Rectal smooth muscle tissue (tissue), 1 donor: Measurements from ENCODE around the gene DNM1.
"Not testable (repeated sequence)": the region's sequence is repeated elsewhere in the genome, so short reads cannot be mapped to it uniquely, and the experiment has no call there.

ENCODE experiments used
- H3K27ac ChIP-seq: one replicate; pipeline ENCODE4 v1.7.0; 2013; ENCODE audit warnings: low read depth, low read length, inconsistent platforms
- H3K27me3 ChIP-seq: one replicate; pipeline ENCODE4 v1.7.0; 2013; ENCODE audit warnings: low read length; ENCODE audit not compliant: control insufficient read depth, insufficient read depth
- H3K36me3 ChIP-seq: one replicate; pipeline ENCODE4 v1.7.0; 2013; ENCODE audit warnings: low read length; ENCODE audit not compliant: control insufficient read depth, insufficient read depth
- H3K4me1 ChIP-seq: one replicate; pipeline ENCODE4 v1.7.0; 2013; ENCODE audit warnings: low read length; ENCODE audit not compliant: control insufficient read depth, insufficient read depth
- H3K4me3 ChIP-seq: one replicate; pipeline ENCODE4 v1.7.0; 2013; ENCODE audit warnings: low read length
- H3K9ac ChIP-seq: one replicate; pipeline ENCODE4 v1.7.0; 2013; ENCODE audit warnings: low read length

Gene DNM1

GRCh38 chr9:128164307-128164885, 38.8 kb upstream of the DNM1 start:
- Histone ChIP-seq H3K36me3 (peaks cover 35% of the 10 kb centered on the region), H3K27me3 (no peaks in the 10 kb centered on the region), H3K27ac (no peak overlapping the region), H3K9ac (no peak overlapping the region), H3K4me3 (no peak overlapping the region), H3K4me1 (peaks cover 4% of the 10 kb centered on the region)

- Histone ChIP-seq H3K9ac (no peak overlapping the region), H3K4me3 (no peak overlapping the region), H3K27ac (no peak overlapping the region), H3K36me3 (peaks cover 40% of the 10 kb centered on the region), H3K27me3 (no peaks in the 10 kb centered on the region), H3K4me1 (no peaks in the 10 kb centered on the region)
These were observed 37.0 kb upstream of the DNM1 start for GRCh38 chr9:128166169-128166568.

DNA sequence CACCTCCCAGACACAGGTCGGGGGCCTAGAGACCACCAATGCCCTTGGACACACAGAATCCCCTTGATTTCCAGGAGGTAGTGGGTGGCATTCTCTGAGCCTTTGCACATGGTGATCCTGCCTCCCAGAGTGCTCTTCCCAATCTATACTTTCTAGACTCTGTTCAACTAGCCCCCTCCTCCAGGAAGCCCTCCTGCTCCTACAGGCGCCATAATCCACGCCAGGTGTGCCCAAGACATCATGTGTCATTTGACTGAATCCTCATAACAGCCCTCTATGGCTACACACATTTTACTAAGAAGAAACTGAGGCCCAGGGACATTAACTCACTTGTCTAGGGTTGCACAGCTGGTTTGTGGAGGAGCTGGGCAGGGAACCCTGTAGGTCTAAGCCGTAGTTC, 36.0 kb upstream of the DNM1 start:
- no peak overlapping the region for H3K9ac ChIP-seq
- no peaks in the 10 kb centered on the region for H3K27me3 ChIP-seq
- no peak overlapping the region for H3K4me3 ChIP-seq
- no peaks in the 10 kb centered on the region for H3K4me1 ChIP-seq
- peaks cover 40% of the 10 kb centered on the region for H3K36me3 ChIP-seq
- H3K27ac ChIP-seq = no peak overlapping the region

DNA sequence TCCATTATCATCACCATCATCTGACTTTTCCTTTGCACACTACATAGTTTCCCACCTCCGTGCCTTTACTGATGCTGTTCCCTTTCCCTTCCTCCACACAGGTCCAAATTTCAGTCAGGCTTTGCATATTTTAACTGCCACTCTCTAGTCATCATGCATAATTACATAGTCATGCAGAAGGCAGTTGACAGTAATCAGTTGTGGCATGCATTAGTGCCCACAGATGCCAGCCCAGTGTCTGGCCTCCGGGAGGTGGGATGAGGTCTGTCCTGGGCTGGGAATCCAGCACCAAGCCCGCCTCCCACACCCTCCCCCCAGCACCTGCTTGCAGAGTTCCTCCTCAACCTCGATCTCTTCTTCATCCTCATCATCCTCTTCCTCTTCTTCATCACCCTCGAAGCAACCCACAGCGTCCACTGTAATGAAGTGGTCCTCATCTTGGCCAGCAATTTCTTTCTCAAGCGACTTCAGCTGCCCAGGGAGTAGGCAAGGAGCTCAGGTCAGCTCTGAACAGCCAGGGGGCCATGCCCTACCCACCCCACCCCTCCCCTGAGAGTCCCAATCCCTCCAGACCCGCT, 34.4 kb upstream of the DNM1 start:
- Histone ChIP-seq H3K4me1 (no peaks in the 10 kb centered on the region), H3K36me3 (peaks cover 37% of the 10 kb centered on the region), H3K27me3 (no peaks in the 10 kb centered on the region), H3K4me3 (no peak overlapping the region), H3K9ac (no peak overlapping the region), H3K27ac (no peak overlapping the region)

DNA sequence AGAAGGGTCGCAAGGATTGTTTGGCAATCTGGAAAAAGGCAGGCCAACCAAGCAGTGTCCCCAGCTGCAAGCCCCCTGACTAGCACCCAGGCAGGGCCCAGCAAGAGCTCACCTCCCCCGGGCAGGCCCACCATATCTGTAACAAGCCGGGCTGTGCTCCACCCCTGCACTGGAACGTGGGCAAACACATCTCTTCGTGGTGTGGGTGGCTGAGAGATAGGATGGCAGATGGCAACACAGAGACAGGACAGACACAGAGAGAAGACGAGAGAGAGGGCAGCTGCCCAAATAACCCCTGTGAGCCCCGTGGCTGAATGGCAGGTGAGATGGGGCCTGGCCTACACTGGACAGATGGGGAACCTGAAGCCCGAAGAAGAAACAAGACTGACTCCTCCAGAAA, 33.7 kb upstream of the DNM1 start:
- H3K27ac ChIP-seq = no peak overlapping the region

DNA sequence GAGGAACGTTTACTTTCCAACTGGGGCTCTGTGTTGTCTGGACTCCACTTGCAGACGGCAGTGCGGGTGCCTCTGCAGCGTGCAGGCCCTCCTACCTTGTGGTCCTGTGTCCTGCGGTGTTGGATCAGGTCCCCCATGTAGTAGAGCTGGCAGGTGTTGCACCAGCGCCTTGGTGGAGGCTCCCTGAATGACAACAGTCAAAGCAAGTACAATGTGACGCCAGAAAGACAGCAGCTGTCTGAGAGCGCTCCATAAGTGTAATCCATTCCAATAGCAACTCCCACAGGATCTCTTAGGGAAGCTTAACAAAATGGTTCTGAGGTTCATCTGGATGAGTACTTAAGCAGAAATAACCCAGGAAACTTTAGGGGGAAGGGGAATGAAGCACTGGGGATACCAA, 33.3 kb upstream of the DNM1 start:
- no peak overlapping the region for H3K9ac ChIP-seq
- H3K4me1 ChIP-seq = no peaks in the 10 kb centered on the region
- H3K27me3 ChIP-seq = no peaks in the 10 kb centered on the region
- no peak overlapping the region for H3K27ac ChIP-seq
- peaks cover 38% of the 10 kb centered on the region for H3K36me3 ChIP-seq
- H3K4me3 ChIP-seq = no peak overlapping the region

More for the DNA sequence above, 33.7 kb upstream of the DNM1 start:
- no peaks in the 10 kb centered on the region for H3K27me3 ChIP-seq
- H3K36me3 ChIP-seq = peaks cover 38% of the 10 kb centered on the region
- H3K9ac ChIP-seq = no peak overlapping the region
- H3K4me3 ChIP-seq = no peak overlapping the region
- H3K4me1 ChIP-seq = no peaks in the 10 kb centered on the region

GRCh38 chr9:128174062-128174461, 29.1 kb upstream of the DNM1 start:
- no peak overlapping the region for H3K4me3 ChIP-seq
- H3K4me1 ChIP-seq = no peaks in the 10 kb centered on the region
- no peak overlapping the region for H3K27ac ChIP-seq
- peaks cover 48% of the 10 kb centered on the region for H3K36me3 ChIP-seq
- no peaks in the 10 kb centered on the region for H3K27me3 ChIP-seq
- H3K9ac ChIP-seq = no peak overlapping the region

DNA sequence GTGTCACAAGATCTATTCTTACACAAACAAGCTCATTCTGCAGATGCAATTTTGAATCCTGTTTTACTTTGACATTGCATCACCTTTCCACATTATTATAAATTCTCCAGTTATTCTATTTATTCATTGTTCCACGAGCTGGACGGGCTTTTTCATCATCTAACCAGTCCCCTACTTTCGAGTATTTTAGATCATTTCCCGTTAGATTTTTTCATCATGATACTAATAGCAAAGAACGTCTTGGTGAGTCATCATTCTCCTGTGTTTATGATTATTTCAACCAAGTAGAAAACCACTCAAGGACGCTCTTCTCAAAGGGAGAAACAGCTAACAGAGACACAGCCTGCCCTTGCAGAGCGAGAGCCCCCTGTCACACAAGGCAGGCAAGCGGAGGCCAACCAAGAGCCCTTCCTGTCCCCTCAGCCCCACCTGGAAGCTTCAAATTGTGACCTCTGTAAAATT, 28.0 kb upstream of the DNM1 start:
- no peaks in the 10 kb centered on the region for H3K4me1 ChIP-seq
- peak overlapping the region; percentile 36 for H3K27ac ChIP-seq
- peaks cover 44% of the 10 kb centered on the region for H3K36me3 ChIP-seq
- H3K9ac ChIP-seq = no peak overlapping the region
- H3K4me3 ChIP-seq = no peak overlapping the region
- no peaks in the 10 kb centered on the region for H3K27me3 ChIP-seq

DNA sequence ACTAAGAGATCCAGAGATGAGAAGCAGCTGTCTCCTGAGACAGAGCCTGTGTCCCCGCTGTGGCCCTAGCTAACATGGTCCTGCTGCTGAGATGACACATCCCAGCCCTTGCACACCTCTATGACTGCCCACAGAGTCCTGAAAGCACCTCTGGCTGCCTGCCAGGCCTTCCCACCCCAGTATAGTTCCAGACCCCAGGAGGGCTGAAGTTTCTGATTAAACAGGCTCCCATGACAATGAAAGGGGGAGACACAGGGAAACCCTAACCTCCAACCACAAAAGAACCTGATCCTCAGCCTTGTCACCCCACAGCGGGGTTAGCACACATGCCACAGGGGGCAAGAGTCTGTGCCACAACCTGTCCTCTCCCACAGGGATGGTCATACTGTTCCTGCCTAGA, 27.5 kb upstream of the DNM1 start:
- no peak overlapping the region for H3K4me3 ChIP-seq
- peaks cover 44% of the 10 kb centered on the region for H3K36me3 ChIP-seq
- H3K27me3 ChIP-seq = no peaks in the 10 kb centered on the region
- H3K9ac ChIP-seq = peak overlapping the region; percentile 4
- H3K27ac ChIP-seq = peak overlapping the region; percentile 36
- no peaks in the 10 kb centered on the region for H3K4me1 ChIP-seq

DNA sequence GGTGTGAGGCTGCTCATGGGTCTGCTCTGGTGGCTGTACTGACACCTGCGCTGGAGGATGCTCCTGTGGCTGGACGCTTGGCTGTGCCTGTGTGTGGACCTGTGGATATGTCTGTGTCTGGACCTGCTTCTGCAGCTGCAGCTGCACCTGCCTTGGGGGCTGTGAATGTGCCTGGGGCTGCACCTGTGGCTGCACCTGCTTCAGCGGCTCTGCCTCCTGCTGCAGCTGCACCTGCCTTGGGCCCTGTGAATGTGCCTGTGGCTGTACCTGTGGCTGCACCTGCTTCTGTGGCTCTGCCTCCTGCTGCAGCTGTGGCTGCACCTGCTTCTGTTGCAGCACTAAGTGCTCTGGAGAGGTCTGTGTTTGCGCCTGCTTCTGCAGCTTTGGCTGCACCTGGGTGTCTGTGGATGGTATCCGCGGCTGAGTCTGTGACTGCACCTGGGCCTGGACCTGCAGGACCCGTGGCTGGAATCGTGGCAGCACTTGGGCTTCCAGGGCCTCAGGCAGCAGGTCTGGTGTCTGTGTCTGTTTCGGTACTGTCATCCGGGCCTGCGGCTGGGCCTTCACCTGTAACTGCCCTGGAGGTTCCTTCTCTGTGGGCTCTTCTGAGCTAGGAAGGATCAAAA, 24.3 kb upstream of the DNM1 start:
- H3K9ac ChIP-seq = no peak overlapping the region
- no peaks in the 10 kb centered on the region for H3K27me3 ChIP-seq
- H3K4me1 ChIP-seq = no peaks in the 10 kb centered on the region
- no peak overlapping the region for H3K4me3 ChIP-seq
- H3K27ac ChIP-seq = no peak overlapping the region
- H3K36me3 ChIP-seq = peaks cover 50% of the 10 kb centered on the region

- Histone ChIP-seq H3K4me3 (no peak overlapping the region), H3K4me1 (no peaks in the 10 kb centered on the region), H3K36me3 (peaks cover 46% of the 10 kb centered on the region), H3K27ac (no peak overlapping the region), H3K9ac (no peak overlapping the region), H3K27me3 (no peaks in the 10 kb centered on the region)
These were observed 23.2 kb upstream of the DNM1 start for GRCh38 chr9:128180001-128180400.

GRCh38 chr9:128180447-128180846, 22.7 kb upstream of the DNM1 start:
- Histone ChIP-seq H3K27ac (no peak overlapping the region), H3K4me3 (no peak overlapping the region), H3K27me3 (no peaks in the 10 kb centered on the region), H3K9ac (no peak overlapping the region), H3K36me3 (peaks cover 44% of the 10 kb centered on the region), H3K4me1 (no peaks in the 10 kb centered on the region)

- not testable (repeated sequence) for H3K4me1 ChIP-seq, H3K27ac ChIP-seq, H3K9ac ChIP-seq, H3K27me3 ChIP-seq, H3K4me3 ChIP-seq
- peaks cover 39% of the 10 kb centered on the region for H3K36me3 ChIP-seq
These were observed 21.7 kb upstream of the DNM1 start for GRCh38 chr9:128181480-128181879.
